Fibroblast of the conjunctiva (primary cell): ENCODE results near the gene SRRM2.
A peak's percentile ranks its signal among the peaks of the same experiment; 100 is the strongest.

Experiments
- DNase-seq: peaks from one replicate; pipeline ENCODE4 v3.0.0-alpha.2; 2010; ENCODE audit warnings: low read depth

Gene SRRM2

DNA sequence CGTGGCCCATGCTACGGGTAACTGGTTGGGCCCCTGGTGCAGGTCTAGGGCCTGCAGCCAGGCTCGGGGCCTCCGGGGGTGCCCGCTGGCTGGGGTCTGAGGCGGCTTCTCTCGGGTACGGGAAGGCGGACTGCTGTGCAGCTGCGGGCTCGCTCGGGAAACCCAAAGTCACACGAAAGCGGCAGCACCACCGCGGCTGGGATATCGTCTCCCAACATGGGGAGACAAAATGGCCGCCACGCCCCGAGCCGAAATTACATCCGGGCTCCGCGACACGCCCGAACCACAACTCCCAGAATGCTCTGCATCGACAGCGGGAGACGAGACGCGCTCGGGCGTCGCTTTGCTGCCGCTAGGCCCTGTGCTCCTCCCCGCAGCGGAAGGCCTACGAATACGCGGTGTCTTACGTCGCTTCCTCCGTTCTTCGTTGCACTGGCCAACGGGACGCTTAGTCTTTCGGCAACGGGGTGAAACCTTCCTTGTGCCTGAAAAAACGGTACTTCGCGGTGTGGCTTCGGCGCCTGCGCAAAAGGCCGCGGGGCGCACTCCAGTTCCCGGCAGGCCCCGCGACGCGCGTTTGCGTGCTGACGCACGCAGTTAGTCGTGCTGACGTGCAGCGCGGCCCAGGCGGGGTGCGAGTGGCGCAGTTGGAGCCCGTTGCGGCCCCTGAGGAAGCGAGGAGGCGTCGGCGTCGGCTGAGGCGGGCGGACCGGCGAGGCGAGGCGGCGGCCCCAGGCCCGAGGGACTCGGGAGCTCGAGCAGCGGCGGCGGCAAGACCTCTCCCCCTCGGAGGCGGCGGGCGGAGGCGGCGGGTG, at the start of gene SRRM2:
Gene SRRM2, plus strand, starts transcription at position 604 of the 815 bp plus-strand sequence. CDS start 3,727 bp downstream, outside the sequence.
- peak; percentile 91 for DNase-seq

DNA sequence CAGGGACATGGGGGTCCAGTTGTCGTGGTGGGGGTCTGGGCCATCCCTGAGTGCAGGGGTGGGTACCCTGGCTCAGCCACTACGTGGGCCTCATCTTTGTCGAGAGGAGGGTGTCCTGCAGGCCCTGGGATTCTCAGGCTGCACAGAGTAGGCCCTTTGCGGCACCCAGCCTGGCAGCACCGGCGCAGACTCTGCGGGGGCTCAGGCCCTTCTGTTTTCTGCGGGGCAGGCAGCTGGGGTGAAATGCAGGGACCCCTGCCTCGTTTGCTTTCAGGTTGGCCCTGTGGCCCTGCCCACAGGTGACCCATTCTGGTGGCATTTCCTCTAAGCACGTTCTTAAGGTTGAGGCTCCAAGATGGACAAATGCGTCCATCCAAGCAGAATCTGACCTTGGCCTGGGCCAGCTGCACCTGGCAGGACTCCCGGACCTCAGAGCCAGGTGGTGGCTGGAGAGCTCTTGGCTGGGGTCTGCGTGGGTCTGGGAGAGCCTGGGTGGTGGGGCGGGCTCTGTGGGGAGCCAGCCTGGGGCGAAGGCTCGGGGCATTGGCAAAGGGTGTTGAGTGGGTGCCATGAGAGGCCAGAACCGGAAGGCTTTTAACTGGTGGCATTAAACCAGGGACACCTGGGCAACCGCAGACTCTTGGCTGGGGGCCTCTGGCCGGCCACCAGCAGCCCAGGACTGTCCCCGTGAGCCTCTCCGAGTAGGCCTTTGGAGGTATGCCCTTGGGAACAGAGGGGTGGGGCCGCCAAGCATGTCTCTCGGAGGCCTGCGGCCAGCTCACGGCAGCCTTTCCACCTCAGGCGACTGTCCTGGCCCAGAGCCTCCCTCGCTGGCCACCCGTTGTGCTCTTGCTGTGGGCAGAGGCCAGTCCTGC, 49.3 kb upstream of the SRRM2 start:
- no peak for DNase-seq

DNA sequence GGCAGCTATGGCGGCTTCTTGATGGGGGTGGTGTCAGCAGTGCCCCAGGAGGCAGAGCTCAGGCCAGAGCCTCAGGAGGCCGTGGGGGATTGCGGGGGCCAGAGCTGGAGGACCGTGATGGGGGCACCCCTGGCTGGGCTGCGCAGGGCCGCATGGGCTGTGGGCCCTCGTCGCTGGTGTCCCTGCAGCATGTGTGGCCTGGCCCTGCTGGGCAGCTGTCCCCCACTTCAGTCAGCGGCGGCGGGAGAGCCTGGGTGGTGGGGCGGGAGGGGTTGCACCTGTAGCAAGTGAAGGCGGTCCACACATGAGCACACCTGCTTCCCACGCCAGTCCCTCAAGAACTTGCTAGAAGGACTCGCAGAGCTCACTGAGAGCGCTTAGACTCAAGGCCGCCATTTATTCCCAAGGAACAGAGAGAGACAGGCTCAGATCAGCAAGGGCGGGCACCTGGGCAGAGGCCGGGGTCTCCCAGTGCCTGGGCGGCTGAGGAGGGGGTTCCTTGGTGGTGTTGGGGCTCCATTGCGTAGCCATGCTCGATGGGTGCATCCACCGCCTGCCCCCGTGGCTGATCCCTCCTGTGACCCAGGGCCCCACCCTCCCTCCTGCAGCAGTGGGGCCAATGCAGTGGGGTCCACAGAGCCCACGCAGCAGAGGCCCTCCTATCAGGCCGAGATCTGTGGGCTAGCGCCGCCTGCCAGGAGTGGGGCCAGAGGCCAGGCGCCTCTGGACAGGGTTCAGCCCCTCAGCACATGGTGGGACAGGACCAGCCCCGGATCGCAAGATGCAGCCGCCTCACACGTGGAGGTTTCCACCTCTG, 48.1 kb upstream of the SRRM2 start:
- DNase-seq = no peak

DNA sequence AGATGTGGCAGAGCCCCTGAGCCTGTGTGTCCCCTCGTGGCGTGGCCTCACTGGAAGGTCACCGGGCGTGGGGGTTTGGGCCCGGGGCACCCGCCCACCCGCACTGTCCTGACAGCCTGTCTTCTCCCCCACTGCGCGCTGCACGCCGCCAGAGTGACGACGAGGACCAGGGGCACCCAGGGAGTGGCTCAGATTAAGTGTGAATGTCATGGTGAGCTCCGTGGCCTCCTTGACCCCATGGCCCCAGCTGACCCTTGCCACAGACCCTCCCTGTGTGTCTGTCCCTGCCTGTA, 47.5 kb upstream of the SRRM2 start:
- no peak for DNase-seq

DNA sequence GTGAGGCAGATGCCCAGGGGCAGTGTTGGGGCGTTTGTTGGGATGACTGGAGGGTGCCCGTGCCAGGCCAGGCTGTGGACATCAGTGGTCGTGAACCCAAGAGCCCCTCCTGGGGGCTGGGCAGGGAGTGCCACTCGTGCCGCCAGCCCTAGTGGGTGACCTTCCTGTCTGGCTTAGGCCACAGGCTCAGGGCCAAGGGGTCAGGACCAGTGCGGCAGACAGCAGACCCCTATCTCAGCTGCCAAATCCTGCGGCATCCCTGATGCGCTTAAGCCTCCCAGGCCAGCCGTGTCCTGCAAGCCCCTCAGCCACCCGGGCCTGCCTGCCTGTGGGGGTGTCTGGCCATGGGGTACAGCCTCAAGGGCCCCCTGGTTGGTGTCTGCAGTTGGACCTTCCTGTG, 47.1 kb upstream of the SRRM2 start:
- no peak for DNase-seq

DNA sequence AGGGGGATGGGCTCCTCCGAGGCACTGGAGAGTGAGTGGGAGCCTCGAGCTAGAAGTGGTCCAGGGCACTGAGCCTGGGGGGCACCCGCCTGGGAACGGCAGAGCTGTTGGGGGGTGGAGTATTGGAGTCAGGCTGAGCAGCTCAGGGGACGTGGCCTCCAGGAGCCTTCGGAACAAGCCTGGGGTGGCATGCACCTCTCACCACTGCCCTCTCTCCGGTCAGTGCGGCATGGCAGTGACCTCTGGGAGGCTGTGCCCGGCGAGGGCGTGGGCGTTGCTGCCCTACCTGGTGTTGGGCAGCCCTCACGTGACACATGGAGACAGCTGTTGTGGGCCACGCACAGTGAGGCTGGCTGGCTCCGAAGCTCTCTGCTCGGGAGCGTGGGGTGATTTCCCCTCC, 46.4 kb upstream of the SRRM2 start:
- DNase-seq = no peak

DNA sequence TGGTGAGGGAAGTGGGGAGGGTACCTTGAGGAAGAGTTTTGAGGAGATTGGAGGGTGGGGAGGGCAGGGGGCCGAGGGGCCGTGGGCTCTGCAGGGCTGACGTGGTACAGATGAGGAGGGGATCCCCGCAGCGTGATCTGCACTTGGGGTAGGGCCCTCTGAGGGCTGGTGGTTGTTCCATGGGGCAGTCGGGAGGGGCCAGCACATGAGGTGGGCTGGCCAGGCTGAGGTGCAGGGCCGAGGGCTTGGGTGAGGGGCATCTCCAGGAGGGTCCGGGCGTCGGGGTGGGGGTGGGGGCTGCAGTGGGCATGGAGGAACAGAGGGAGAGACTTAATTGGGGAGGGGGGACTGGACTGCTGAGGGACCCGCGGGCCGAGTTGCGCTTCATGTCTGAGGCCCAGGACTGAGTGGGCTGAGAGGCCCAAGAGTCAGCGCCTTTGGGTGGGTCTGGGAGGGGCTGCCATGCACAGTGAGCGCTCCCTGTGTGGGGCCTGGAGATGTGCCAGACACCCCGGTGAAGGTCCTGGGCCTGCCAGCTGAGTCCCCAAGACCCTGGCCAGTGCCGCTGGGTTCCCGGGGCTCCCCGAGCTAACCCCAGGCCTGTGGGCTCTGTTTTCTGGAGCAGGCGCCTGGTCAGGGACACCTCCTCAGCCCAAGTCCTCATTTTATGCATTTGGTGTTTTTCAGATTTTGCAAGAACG, 45.7 kb upstream of the SRRM2 start:
- no peak for DNase-seq

DNA sequence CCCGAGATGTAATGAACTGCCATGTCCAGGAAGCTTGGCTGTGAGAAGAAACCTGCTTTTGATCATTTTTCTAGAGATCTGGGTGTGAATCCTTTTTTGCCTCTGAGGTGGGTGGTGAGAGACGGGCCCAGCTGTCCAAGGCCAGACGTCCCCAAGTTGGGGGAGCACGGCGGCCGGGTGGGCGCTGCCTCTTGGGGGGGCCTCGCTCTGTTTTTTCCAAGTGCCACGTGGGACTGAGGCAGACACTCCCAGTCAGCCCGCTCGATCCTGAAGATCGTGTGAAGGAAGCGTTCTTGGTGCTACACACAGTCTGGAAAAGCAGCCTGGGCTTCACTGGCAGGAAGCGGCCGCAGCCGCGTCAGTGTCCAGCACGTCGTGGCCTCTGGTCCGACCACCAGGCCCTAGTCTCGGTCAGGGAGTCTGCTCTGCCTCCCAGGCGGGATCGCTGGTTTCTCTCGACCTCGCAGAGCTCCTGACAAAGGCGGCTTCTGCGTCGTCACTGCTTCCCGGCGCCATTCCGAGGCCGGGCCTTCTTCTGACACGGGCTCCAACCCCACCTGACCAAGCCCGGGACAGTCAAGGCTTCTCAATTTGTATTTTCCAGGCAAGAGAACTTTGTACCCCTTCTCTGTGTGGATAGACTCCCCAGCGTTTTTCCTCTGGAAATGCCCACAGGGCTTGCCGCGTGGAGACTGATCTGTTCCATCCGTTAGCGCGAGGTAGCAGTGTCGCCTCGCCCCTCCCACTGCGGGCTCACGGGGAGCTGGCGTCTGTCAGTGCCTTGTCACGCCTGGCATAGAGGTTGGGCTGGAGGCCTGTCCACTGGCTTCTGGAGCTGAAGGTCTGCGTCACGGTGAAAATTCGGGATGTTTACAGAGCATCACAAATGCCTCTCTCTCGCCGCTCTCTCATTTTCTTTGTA, 44.8 kb upstream of the SRRM2 start:
- DNase-seq = no peak

DNA sequence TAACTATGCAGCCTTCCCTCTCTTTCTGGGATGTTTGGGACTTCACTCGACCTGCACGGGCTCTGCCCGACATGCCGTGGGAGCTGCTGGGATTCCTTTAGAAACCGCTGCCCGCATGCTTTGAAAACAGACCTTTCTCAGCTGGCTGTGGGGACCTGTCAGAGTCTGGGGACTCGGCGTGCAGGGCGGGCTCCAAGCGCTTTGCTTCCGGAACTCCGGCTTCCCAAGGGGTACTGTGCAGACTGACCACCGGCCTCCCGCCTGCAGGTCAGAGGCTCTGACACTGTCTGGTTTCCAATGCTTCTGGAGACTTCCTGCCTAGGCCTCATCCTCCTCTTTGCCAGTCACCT, 44.2 kb upstream of the SRRM2 start:
- DNase-seq = no peak

DNA sequence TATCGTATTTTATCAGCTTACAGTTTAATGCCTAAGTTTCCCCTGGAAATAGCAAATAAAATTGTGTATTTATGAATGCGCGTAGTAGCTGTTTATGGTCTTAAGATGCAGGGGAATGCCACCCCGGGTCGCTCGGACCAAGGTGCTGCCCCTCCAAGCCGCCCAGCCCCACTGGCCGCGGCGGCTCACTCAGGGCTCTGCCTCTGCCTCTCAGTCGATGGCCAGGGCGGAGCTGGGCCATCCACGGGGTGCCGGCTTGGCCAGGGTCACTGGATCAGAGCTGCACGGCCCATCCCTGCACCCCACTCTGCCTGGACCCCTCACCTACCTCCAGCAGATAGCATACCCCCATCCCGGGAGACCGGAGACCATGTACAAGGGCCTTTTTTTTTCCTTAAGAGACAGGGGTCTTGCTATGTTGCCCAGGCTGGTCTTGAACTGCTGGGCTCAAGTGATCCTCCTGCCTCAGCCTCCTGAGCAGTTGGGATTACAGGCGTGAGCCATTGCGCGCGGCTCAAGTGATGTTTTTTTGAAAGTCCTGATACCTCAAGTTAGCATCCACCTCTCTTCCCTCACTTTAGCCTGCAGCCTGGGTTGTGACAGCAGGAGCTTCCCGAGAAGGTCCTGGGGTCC, 43.4 kb upstream of the SRRM2 start:
- no peak for DNase-seq

DNA sequence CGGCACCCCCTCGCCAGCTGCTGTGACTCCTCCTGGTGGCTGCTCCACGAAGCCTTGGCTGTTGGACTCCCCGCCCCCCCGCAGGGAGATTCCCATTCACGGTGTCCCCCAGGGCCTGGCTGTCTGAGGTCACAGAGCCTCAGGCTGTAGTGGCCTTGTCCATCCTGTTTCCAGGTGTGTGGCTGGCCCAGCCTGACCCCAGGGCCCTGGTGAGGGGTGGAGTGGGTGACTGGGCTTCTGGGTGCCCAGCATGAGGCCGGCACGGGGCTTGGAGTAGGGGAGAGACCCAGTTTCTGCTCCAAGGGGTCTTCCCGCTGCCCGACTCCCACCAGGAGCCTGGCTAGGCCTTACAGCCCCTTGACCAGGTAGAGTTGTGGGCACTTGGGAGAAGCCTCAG, 42.9 kb upstream of the SRRM2 start:
- DNase-seq = no peak

DNA sequence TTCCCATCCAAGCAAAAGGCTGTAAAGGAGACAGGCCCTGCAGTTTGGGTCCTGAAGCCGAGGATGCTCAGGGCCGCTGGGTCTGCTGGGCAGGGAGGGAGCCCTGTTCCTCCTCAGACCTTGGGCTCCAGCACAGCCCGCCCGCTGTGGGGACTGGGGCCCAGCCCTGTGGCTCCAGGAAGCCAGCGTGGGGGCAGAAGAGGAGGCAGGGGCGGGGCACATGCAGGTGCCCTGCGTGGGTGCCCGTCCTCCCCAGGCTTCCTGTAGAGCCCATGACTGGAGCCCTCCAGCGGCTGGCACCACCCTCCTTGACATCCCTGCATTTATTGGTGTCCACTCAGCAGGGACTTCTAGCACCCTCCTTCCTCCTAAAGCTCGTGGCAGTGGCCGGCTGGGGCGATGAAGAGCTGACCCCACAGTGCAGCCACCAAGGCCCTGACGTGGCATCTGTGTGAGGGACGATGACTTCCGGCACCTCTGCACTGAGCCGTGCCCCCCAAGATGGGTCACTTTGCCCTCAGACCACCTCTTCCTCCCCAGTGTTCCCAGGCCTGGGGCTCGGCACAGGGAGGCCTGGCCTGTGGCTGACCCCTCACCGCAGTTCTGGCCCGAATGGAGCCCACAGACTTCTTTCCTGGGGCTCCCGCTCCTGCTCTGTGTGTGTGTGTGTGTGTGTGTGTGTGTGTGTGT, 42.3 kb upstream of the SRRM2 start:
- DNase-seq = no peak

DNA sequence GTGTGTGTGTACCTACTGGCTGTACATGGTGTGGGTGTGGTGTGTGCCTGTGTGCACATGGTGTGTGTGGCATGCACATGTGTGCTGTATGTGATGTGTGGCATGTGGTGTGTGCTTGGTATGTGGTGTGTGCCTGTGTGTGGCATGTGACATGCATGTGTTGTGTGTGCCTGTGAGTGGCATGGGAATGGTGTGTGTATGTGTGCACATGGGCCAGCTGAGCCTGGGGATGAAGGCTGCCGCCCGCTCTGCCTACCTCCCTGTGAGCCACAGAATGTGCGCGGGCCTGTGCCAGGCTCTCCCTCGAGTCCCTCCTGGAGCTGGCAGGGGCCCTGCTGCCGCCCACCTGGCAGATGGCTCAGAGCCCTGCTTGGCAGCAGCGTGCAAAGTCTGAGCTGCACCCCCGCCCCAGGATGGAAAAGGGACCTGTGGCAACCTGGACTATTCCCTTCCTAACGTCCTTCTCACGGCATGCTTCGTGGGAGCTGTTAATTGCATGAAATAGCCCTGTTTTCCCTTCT, 41.7 kb upstream of the SRRM2 start:
- no peak for DNase-seq

DNA sequence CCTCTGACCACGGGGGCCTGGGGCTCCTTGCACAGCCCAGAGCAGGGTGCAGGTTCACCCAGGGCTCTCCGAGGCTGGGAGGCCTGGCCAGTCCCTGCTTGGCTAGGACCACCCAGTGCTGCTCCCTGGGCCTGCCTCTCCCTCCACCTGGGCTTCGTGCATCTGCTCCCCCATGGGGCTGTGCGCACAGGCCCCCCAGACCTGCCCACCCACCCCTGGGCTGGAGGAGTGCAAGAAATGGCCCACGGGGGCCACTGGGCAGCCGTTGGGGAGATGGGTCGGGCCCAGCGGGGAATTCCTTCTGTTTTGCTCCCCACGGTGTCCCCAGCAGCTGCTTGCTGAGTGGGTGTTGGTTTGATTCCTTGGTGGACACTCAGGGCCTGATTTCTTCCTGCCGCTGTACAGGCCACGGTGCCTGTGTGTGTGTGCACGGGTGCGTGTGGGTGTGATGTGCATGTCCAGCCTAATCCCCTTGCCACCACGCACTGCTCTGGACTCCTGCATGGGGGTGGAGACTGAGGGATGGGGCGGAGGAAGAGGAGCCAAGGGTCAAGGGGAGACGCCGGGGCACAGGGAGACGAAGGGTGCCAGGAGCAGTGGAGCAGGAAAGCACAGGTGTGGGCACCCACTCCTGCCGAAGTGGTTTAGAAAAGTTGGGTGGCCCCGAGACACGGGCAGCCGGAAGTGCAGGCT, 40.9 kb upstream of the SRRM2 start:
- no peak for DNase-seq

DNA sequence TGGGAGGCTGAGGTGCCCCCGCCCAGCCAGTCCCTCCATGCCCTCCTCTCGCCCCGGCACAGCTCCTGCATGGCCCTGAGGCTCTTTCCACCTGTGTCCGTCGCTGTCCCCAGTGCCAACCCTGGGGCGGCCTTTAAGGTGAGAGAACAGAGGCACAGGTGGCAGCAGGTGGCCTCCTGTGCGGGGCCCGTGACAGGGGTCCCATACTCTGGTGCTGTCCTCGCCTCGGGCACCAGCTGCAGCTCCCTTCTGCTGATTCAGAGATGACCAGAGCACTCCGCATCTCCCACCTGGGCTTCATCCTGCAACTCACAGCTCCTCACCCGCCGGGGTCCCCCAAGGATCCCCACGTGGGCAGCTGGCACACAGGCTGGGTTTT, 40.4 kb upstream of the SRRM2 start:
- DNase-seq = no peak

DNA sequence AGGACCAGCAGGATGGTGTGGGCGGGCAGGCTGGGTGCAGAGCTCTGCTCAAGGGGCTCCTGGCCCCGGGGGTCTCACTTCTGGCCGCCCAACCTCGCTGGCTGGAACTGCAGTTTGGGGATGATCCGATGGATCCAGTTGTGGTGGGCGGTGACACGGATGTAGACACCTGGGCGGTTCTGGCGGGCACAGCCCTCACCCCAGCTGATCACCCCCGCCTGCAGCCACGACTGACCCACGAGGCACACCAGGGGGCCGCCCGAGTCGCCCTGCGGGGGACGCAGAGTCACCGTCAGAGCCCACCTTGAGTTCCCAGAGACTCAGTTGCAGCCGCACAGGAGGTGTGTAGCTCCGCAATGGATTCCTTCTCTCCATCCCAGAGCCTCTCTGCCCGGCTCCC, 39.9 kb upstream of the SRRM2 start:
- no peak for DNase-seq

DNA sequence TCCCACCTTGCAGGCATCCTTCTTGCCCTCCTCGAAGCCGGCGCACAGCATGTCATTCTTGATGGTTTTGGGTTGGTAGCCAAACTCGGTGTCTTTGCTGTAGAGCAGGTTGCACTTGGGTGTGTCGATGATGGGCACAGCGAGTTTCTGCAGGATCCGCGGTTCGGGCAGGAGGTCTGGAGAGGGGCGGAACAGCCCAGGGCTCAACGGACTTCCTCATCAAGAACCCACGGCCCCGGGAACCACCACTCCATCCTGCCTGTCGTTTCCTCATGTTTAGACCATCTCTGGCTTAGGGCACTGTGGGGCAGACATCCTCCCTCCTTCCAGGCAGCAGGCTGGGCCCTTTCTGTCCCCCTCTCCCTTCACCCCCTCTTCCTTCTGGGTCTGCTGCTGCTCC, 38.9 kb upstream of the SRRM2 start:
- no peak for DNase-seq

DNA sequence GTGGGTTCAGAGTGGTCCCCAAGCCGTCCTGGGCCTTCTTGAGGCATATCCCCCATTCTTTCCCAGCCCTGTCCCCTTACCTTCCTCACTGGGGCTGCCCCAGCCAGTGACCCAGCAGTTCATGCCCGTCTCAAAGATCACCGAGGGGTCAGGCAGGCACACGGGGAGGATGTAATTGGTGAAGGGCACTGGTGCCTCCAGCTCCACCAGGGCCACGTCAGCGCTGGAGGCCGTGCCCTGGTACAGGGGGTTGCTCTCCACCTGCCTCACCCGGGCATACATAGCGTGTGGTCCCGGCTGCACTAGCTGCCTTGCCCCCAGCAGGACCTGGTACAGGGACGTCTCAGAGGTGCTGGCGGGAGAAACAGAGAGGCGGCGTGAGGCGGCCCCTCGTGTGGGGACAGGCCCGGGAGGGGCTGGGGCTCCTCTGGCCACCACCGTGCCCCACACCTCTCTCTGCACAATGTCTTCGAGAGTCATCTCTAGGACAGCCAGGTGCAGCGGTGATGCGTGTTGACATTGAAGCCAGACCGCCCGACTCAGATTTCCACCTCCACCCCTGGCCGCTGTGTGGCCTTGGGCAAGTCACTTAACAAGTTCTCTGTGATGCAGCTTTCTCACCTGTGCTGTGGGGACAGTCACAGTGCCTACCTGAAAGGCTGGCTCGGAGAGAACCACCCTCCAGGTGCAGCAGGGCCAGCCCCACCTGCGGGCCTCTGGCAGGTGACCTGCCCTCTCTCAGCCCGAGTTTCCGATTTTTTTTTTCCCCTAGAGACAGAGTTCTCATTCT, 38.3 kb upstream of the SRRM2 start:
- no peak for DNase-seq
